Measurements from ENCODE around the gene NHERF2.

DNA sequence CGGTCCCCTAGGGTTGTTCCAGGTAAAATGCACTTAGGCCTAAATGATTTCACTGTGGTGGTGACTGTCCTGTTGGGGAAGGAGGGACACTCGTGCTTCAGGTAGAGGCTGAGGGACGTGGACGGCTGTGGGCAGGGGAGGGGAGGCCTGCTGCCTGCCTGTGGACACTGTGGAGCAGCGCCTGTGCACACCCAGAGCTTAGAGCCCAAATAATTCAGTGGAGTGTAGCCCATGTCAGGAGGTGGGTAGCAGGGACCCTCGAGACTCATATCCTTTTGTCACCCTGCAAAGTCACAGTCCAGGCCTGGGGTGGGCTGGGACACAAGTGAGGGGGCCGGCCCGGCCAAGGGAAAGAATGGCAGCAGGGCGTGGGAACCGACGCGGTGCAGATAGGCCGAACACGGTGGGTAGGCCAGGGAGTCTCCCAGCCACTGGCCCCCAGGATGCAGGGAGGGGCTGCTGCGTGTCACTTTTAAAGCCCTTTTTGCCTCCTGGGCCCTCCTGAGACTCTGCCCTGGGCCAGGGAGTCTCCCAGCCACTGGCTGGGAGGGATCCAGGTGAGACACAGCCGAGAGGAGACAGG lies 733 bp upstream of the NHERF2 start:
- no peak for TF ChIP-seq CTCF (IDR thresholded peaks at IDR 0.05)
- TF ChIP-seq POLR2AphosphoS5 (IDR thresholded peaks at IDR 0.05; ENCODE audit: low read depth, low read length), result no peak
- TF ChIP-seq, protein P1, sequence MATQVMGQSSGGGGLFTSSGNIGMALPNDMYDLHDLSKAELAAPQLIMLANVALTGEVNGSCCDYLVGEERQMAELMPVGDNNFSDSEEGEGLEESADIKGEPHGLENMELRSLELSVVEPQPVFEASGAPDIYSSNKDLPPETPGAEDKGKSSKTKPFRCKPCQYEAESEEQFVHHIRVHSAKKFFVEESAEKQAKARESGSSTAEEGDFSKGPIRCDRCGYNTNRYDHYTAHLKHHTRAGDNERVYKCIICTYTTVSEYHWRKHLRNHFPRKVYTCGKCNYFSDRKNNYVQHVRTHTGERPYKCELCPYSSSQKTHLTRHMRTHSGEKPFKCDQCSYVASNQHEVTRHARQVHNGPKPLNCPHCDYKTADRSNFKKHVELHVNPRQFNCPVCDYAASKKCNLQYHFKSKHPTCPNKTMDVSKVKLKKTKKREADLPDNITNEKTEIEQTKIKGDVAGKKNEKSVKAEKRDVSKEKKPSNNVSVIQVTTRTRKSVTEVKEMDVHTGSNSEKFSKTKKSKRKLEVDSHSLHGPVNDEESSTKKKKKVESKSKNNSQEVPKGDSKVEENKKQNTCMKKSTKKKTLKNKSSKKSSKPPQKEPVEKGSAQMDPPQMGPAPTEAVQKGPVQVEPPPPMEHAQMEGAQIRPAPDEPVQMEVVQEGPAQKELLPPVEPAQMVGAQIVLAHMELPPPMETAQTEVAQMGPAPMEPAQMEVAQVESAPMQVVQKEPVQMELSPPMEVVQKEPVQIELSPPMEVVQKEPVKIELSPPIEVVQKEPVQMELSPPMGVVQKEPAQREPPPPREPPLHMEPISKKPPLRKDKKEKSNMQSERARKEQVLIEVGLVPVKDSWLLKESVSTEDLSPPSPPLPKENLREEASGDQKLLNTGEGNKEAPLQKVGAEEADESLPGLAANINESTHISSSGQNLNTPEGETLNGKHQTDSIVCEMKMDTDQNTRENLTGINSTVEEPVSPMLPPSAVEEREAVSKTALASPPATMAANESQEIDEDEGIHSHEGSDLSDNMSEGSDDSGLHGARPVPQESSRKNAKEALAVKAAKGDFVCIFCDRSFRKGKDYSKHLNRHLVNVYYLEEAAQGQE (IDR thresholded peaks at IDR 0.05; ENCODE audit: insufficient read depth in 1 of 2, low read depth in 2 of 2, low read length in 1 of 2), result no peak
- TF ChIP-seq TCF7L2 (IDR thresholded peaks at IDR 0.05; ENCODE audit: low read depth, low read length), result no peak
- no peak for TF ChIP-seq SIN3A (IDR thresholded peaks at IDR 0.05; ENCODE audit: borderline replicate concordance, insufficient read depth, low read depth, low read length)

Data from Panc1 (cell line).